HG03439 (cell line): ENCODE data around the gene GCGR.

ENCODE experiments used
- ATAC-seq: cut with Tn5 transposase; IDR thresholded peaks from one replicate; pipeline ENCODE4 v1.9.1; 2021; ENCODE audit warnings: mild to moderate bottlenecking, moderate library complexity; ENCODE audit not compliant: unreplicated experiment

Gene GCGR

GRCh38 chr17:81845881-81846742 is 42.2 kb downstream of the GCGR start:
- ATAC-seq: no peak

DNA sequence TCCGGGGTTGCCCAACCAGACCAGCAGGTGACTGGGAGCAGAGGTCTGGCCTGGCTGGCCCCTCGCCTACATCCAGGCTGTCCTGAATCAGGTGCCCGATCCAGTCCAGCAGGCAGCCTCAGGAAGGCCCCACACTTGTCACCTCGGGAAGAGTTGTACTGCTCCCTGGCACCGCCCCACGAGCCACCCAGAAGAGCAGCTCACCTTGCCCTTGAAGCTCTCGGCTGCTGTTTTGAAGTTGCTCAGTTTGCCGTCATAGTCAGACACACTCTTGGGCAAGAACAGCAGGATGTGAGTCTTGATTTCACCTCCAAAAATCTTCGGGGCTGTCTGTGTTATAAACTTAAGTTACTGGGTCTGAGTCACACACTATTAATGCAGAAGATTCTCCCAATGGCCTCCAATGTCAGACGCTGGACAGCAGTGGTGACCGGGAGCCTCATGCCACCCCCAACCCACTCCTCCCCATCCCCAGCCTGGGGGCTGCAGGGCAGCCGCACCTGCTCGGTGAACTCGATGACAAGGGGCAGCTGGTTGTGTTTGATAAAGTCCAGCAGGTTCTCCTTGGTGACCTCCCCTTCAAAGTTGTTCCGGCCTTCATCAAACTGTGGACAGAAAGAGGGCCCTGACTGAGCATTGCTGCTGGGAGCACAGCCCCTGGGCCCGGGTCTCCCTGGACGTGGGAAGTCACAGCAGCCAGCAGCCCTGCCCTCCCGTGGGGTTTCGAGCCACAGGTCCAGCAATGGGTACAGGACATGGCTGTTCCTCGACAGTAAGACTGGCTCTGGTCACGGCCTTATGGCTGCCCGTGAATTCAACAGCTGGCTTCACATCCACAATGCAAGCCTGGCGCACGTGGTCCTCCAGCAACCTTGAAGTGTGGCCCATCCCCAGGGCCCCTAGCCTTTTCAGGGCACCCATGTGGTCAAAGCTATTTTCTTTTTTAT is 43.1 kb downstream of the GCGR start:
- ATAC-seq: no peak

GRCh38 chr17:81849457-81849856 is 45.5 kb downstream of the GCGR start:
- no peak for ATAC-seq

DNA sequence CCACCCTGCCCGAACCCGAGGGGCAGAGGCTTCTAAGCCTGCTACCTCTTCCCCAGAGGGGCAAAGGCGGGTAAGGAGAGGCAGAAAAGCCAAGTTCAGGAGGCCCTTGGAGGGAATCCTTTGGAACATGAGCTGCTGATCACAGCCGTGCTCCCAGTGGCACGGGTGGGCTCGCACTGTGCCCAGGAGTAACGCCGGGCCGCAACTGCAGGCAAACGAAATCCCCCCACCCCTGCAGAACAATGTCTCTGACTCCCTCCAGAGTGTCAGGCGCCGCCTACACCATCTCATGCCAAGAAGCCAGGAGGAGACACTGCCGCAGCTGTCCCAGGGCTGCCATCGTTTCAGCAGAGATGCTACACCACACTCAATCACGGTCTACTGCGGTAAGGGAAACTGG is 47.5 kb downstream of the GCGR start:
- ATAC-seq: no peak

DNA sequence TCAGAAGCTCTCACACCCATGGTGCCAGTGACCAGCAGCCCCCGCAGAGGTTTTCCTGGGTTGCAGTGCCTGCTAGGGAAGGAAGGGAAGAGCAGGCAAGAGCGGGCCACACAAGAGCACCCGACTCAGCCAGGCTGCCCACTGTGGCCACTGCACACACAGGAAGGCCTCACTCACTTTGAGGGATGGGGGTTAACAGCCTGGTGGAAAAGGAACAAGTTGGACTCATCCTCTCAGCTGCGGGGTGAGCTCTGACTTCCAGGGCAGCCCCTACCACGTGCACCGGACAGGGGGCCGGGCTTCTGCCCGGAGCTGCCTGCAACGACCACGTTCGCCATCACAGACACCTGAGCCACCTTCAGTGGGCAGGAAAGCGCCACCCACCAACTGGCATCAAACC is 48.3 kb downstream of the GCGR start:
- ATAC-seq: no peak

GRCh38 chr17:81854974-81855774 is 51.2 kb downstream of the GCGR start:
- no peak for ATAC-seq

DNA sequence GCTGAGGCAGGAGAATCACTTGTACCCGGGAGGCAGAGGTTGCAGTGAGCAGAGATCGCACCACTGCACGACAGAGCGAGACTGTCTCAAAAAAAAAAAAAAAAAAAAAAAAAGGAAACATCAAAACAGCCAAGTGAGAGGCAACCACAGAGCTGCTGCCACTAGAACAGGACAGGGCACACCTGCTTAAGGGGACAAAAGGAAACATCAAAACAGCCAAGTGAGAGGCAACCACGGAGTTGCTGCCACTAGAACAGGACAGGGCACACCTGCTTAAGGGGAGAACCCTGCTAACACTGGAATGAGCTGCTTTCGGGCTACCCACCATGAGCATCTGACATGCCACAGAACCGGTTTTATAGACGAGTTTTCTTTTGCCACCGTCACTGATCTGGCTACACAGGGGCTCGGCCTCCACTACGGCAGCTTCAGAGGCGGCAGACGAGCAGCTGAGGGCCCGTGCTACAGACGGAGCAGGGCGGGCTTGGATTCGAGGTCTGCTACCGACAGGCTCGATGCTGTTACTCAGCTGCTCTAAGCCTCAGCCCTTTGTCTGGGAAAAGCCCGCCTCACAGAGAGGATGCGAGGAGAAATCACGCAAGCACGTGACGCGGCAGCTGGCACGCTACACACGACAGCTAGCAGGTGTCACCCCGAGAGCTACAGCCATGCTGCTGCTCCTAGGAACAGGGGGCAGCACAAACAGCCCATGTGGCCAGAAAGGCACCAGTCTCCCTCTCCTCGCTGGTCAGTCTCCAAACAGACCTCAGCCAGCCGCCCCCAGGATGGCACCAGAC is 54.4 kb downstream of the GCGR start:
- ATAC-seq: no peak

DNA sequence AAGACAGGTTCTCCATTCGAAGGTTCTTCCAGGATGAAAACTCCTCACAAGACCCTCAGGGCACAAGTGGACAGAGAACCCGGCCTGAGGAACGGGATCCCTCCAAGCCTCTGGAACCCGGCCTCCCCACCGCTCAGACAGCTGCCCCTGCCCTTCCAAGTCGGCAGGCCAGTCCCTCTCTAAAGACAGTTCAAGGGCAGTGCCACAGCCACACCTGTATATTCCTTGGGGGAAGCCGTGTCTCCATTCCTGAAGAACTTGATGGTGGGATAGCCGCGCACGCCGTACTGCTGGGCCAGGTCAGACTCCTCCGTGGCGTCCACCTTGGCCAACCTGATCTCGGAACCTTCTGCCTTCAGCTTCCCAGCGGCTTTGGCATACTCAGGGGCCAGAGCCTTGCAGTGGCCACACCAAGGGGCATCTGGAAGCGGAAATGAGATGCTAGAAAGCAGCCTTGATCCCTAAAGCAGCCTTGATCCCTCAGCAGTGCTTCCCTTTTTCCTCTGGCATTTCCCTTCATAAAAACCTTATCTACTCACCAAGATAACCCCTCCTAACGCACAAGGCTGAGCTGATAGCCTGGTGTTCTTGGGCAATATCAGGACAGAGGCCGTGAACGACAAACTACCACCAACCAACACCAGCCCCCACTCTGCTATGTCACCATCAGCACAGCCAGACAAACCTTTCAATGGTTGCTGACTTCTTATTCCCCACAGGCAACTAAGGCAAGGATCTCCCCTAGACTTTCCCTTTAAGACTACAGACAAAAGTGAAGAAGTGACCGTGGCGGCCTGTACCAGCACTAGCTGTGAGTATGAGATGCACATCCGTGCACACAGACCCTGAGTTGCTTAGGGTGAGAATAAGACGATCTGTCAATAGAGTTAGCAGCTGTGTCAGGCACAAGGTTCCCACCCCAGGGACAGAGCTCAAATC is 55.3 kb downstream of the GCGR start:
- no peak for ATAC-seq

GRCh38 chr17:81859906-81860755 is 56.2 kb downstream of the GCGR start, which contains the start of gene P4HB:
Gene P4HB, minus strand, starts transcription at chr17:81860535. Its CDS starts 64 bp downstream, at chr17:81860471.
- ATAC-seq: peak; percentile 10

- peak; percentile 78 for ATAC-seq
Observed at GRCh38 chr17:81860756-81861568, 57.0 kb downstream of the GCGR start.

DNA sequence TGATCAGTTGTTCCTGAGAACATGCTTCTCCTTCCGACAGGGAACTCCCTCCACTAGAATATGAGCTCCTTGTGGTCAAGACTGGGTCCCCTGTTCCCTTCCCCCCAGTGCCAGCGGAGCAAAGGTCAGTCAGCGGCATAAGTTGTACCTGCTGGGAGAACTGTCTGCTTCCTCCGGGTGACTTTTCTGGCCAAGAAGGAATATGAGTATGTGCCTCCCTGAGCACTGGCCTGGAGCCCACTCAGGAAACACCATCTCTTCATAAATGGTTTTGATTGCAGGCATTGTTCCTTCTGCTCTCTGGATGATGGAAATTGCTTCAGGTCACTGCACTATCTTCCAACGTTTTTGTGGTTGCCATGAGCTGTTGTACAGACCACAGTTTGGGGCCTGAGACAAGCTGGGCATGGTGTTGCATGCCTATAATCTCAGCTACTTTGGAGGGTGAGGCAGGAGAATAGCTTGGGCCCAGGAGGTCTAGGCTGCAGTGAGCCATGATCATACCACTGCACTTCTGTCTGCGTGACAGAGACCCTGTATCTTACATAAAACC is 59.2 kb downstream of the GCGR start:
- no peak for ATAC-seq
